ENCODE results near the gene CARD14.

The CARD14 gene

DNA sequence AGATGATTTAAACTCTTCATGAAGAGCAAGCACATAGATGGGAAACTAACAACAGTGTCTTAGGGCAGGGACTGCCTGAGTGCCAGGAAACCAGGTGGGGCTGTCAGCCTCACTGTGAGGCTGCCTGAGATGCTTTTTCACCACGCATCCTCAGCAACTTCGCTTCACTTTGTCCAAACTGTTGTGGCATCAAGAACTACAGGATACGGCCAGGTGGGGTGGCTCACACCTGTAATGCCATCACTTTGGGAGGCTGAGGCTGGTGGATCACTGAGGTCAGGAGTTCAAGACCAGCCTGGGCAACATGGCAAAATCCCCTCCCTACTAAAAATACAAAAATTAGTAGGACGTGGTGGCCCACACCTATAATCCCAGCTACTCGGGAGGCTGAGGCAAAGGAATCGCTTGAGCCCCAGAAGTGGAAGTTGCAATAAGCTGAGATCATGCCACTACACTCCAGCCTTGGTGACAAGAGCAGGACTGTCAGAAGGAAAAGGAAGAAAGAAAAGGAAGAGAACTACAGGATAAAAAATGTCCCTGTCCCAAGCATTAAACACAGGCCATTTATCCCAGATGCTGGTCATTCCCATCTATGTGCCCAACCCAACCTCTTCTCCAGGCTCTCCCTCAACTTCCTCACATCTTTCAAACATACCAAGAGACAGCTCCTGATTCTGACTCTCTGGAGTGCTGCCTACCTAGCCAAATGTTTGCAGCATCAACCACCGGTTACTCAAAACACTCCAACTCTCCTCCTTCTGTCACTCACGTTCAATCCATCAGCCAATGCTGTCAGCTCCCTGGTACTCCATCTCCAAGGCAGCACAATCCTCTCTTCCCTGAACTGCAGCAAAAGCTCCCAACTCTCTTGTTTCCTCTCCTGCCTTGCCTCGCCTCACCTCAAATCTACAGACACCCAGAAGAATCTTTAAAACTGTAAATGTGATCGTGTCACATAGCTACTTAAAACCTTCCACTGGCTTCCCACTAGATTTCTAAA lies 24.5 kb upstream of the CARD14 start:
- Histone ChIP-seq H3K4me2 (ENCODE audit: low read depth, low read length) (peak overlapping the region; percentile 89), H3K9me2 (replicated peaks; ENCODE audit: insufficient read depth, low read length) (no peaks in the 10 kb centered on the region), H3K79me2 (ENCODE audit: low read length) (peaks cover 64% of the 10 kb centered on the region), H3K4me1 (ENCODE audit: low read length) (peaks cover 7% of the 10 kb centered on the region), H3F3A (ENCODE audit: insufficient read depth, low read length) (no peaks in the 10 kb centered on the region), H3K27ac (ENCODE audit: low read length) (peak overlapping the region; percentile 61; the same call in 1 of the 2 replicates), H4K20me1 (ENCODE audit: insufficient read depth, low read length) (peaks cover 21% of the 10 kb centered on the region), H3K9ac (ENCODE audit: low read length) (peak overlapping the region; percentile 98), H3K4me3 (ENCODE audit: low read length) (peak overlapping the region; percentile 99), H3K36me3 (replicated peaks; ENCODE audit: insufficient read depth, low read length) (peaks cover 20% of the 10 kb centered on the region; the same call in 1 of the 2 replicates), H3K9me3 (replicated peaks; ENCODE audit: insufficient read depth, low read length) (no peaks in the 10 kb centered on the region), H2AFZ (ENCODE audit: low read length) (no peak overlapping the region), H3K27me3 (replicated peaks; ENCODE audit: insufficient read depth, low read length) (no peaks in the 10 kb centered on the region)
- TF ChIP-seq CTCF (IDR thresholded peaks at IDR 0.05; ENCODE audit: low read length) (no peak), EZH2phosphoT487 (IDR thresholded peaks at IDR 0.05; ENCODE audit: low read length) (no peak), EZH2 (optimal IDR thresholded peaks at IDR 0.05; ENCODE audit: low read depth, low read length) (no peak)
- peak; percentile 28 for DNase-seq

DNA sequence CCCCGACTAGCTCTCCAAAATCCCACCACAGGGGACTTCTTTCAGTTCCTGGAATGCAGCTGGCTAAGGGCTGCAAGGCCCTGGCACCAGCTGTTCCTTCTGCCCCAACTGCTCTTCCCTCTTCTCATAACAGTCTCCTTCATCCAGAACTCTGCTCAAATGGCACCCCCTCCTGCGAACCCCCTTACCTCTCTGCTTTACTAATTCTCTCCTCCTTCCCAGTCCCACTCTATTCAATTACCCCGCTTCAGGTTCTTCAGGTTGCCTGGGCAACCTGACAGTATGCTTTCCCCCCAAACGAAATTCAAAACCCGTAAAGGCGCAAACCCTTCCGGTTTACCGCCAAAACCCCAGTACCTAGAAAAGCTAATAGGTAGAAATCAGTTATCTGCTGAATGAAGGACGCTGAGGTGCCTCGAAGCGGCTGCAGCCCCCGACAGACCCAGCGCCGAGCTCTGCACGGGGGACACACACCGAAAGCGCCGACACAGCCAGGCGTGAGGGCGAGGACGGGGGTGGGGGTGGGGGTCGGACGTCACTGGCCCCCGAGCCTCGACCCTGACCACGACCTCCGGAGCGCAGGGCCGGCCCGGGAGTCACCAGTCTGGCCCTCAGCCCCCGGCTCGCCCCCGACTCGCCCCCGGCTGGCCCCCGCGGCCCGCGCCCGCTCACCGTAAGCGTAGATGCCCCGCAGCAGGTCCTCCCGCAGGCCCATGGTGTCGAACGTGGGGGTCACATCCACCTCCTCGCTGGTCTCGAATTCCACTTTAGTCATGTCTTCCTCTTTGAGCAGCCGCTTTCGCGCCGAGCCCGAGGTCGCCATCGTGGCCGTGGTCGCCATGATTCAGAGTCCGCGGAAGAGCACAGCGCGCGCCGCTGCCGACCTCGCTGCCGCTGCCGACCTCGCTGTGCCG lies 23.5 kb upstream of the CARD14 start:
- H3K4me1 ChIP-seq (ENCODE audit: low read length): peaks cover 7% of the 10 kb centered on the region
- no peaks in the 10 kb centered on the region for H3K27me3 ChIP-seq (replicated peaks; ENCODE audit: insufficient read depth, low read length)
- H3F3A ChIP-seq (ENCODE audit: insufficient read depth, low read length): no peaks in the 10 kb centered on the region
- peaks cover 61% of the 10 kb centered on the region for H3K79me2 ChIP-seq (ENCODE audit: low read length)
- H3K4me2 ChIP-seq (ENCODE audit: low read depth, low read length): peak overlapping the region; percentile 89
- H3K36me3 ChIP-seq (replicated peaks; ENCODE audit: insufficient read depth, low read length): peaks cover 16% of the 10 kb centered on the region; the same call in 1 of the 2 replicates
- H3K9me3 ChIP-seq (replicated peaks; ENCODE audit: insufficient read depth, low read length): no peaks in the 10 kb centered on the region
- H3K27ac ChIP-seq (ENCODE audit: low read length): peak overlapping the region; percentile 61; the same call in 1 of the 2 replicates
- no peaks in the 10 kb centered on the region for H3K9me2 ChIP-seq (replicated peaks; ENCODE audit: insufficient read depth, low read length)
- H4K20me1 ChIP-seq (ENCODE audit: insufficient read depth, low read length): peaks cover 21% of the 10 kb centered on the region
- H3K9ac ChIP-seq (ENCODE audit: low read length): peak overlapping the region; percentile 98
- TF ChIP-seq EZH2 (optimal IDR thresholded peaks at IDR 0.05; ENCODE audit: low read depth, low read length): no peak
- no peak for TF ChIP-seq CTCF (IDR thresholded peaks at IDR 0.05; ENCODE audit: low read length)
- no peak for TF ChIP-seq EZH2phosphoT487 (IDR thresholded peaks at IDR 0.05; ENCODE audit: low read length)
- H2AFZ ChIP-seq (ENCODE audit: low read length): peak overlapping the region; percentile 63
- peak; percentile 43 for DNase-seq
- peak overlapping the region; percentile 99 for H3K4me3 ChIP-seq (ENCODE audit: low read length)

GRCh38 chr17:80147035-80147822 lies 22.6 kb upstream of the CARD14 start, which contains the start of gene EIF4A3:
Gene EIF4A3 (minus strand): TSS chr17:80147128. CDS start chr17:80146961, 167 bp downstream.
- Histone ChIP-seq H3K27ac (ENCODE audit: low read length) (peak within 1 kb of the TSS; percentile 61; the same call in 1 of the 2 replicates), H3F3A (ENCODE audit: insufficient read depth, low read length) (no peaks in the 10 kb centered on the region), H2AFZ (ENCODE audit: low read length) (peak within 1 kb of the TSS; percentile 92), H3K9me2 (replicated peaks; ENCODE audit: insufficient read depth, low read length) (no peaks in the 10 kb centered on the region), H3K27me3 (replicated peaks; ENCODE audit: insufficient read depth, low read length) (no peaks in the 10 kb centered on the region), H3K79me2 (ENCODE audit: low read length) (peaks cover 52% of the 10 kb centered on the region), H3K9ac (ENCODE audit: low read length) (peak within 1 kb of the TSS; percentile 98), H3K4me3 (ENCODE audit: low read length) (peak within 1 kb of the TSS; percentile 99), H3K9me3 (replicated peaks; ENCODE audit: insufficient read depth, low read length) (no peaks in the 10 kb centered on the region), H3K4me2 (ENCODE audit: low read depth, low read length) (peak within 1 kb of the TSS; percentile 89), H4K20me1 (ENCODE audit: insufficient read depth, low read length) (peaks cover 21% of the 10 kb centered on the region), H3K36me3 (replicated peaks; ENCODE audit: insufficient read depth, low read length) (peaks cover 11% of the 10 kb centered on the region; the same call in 1 of the 2 replicates), H3K4me1 (ENCODE audit: low read length) (peaks cover 7% of the 10 kb centered on the region)
- DNase-seq: peak; percentile 100
- 0 out of 2 replicates have a peak, but pooled peaks have one; percentile 19 for TF ChIP-seq CTCF (IDR thresholded peaks at IDR 0.05; ENCODE audit: low read length)
- no peak for TF ChIP-seq EZH2phosphoT487 (IDR thresholded peaks at IDR 0.05; ENCODE audit: low read length)
- no peak for TF ChIP-seq EZH2 (optimal IDR thresholded peaks at IDR 0.05; ENCODE audit: low read depth, low read length)

All from MM.1S (cell line).